ENCODE measurements around the gene ABCC1. TPM values are rescaled to one million over a fixed set of nuclear protein-coding genes. Genes with fewer than 3 reads are reported as not detected.

ABCC1 gene
- polyA plus RNA-seq, 1 donor from 2014 or later, result 3.0 TPM

GRCh38 chr16:16084874-16085273 lies 135.5 kb downstream of the ABCC1 start:
- Histone ChIP-seq H2AFZ (ENCODE audit: low read depth, low read length) (no peak overlapping the region), H3K27ac (ENCODE audit: low read length) (no peak overlapping the region), H4K20me1 (ENCODE audit: insufficient read depth) (no peaks in the 10 kb centered on the region), H3K27me3 (ENCODE audit: insufficient read depth, low read depth, low read length) (no peaks in the 10 kb centered on the region), H3K9ac (ENCODE audit: low read length) (no peak overlapping the region), H3K9me2 (ENCODE audit: insufficient read depth, low read length) (no peaks in the 10 kb centered on the region), H3K36me3 (ENCODE audit: insufficient read depth, low read length) (peaks cover 6% of the 10 kb centered on the region), H3K79me2 (replicated peaks; ENCODE audit: insufficient read depth, low read length) (no peaks in the 10 kb centered on the region), H3K9me3 (ENCODE audit: low read length) (peaks cover 3% of the 10 kb centered on the region), H3F3A (ENCODE audit: insufficient read depth, low read length, poor library complexity, severe bottlenecking) (no peaks in the 10 kb centered on the region), H3K4me2 (ENCODE audit: low read length) (no peak overlapping the region), H3K4me3 (ENCODE audit: low read length) (no peak overlapping the region)
- TF ChIP-seq RAD21 (conservative IDR thresholded peaks at IDR 0.05), result no peak

DNA sequence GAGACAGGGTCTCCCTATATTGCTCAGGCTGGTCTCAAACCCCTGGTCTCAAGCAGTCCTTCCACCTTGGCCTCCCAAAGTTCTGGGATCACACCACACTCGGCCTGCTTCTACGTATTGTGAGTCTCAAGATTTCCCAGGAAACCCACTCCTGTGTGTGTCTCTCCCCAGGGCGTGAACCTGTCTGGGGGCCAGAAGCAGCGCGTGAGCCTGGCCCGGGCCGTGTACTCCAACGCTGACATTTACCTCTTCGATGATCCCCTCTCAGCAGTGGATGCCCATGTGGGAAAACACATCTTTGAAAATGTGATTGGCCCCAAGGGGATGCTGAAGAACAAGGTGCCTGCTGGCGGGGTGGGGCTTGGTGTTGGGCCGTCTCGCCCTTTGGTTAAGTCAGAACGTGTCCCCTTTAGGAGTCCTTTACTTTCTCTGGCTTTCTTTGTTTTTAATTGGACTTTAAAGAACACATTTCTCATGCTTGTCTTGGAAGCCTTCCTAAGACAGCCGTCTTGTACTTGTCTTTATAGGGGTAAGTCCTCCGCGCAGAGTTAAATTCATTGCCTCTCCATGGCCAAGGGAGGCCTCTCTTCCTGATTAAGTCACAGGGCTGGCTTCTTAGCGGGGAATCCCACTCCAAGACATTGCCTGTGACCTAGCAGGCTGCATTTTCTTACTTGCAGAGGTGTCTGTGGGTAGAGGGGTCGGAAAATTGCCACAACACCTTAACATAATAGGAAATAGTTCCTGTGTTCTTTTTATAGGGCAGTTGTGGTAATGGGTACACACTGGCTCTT lies 137.4 kb downstream of the ABCC1 start:
- no peaks in the 10 kb centered on the region for H3K79me2 ChIP-seq (replicated peaks; ENCODE audit: insufficient read depth, low read length)
- no peak overlapping the region for H3K9ac ChIP-seq (ENCODE audit: low read length)
- H3K4me3 ChIP-seq (ENCODE audit: low read length), result no peak overlapping the region
- no peak for TF ChIP-seq POLR2AphosphoS5 (IDR thresholded peaks at IDR 0.05)
- no peak for TF ChIP-seq EP300 (conservative IDR thresholded peaks at IDR 0.05; ENCODE audit: poor library complexity, severe bottlenecking)
- TF ChIP-seq, protein P1, sequence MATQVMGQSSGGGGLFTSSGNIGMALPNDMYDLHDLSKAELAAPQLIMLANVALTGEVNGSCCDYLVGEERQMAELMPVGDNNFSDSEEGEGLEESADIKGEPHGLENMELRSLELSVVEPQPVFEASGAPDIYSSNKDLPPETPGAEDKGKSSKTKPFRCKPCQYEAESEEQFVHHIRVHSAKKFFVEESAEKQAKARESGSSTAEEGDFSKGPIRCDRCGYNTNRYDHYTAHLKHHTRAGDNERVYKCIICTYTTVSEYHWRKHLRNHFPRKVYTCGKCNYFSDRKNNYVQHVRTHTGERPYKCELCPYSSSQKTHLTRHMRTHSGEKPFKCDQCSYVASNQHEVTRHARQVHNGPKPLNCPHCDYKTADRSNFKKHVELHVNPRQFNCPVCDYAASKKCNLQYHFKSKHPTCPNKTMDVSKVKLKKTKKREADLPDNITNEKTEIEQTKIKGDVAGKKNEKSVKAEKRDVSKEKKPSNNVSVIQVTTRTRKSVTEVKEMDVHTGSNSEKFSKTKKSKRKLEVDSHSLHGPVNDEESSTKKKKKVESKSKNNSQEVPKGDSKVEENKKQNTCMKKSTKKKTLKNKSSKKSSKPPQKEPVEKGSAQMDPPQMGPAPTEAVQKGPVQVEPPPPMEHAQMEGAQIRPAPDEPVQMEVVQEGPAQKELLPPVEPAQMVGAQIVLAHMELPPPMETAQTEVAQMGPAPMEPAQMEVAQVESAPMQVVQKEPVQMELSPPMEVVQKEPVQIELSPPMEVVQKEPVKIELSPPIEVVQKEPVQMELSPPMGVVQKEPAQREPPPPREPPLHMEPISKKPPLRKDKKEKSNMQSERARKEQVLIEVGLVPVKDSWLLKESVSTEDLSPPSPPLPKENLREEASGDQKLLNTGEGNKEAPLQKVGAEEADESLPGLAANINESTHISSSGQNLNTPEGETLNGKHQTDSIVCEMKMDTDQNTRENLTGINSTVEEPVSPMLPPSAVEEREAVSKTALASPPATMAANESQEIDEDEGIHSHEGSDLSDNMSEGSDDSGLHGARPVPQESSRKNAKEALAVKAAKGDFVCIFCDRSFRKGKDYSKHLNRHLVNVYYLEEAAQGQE (IDR thresholded peaks at IDR 0.05; ENCODE audit: borderline replicate concordance), result no peak
- no peaks in the 10 kb centered on the region for H3K9me2 ChIP-seq (ENCODE audit: insufficient read depth, low read length)
- H3K36me3 ChIP-seq (ENCODE audit: insufficient read depth, low read length), result peaks cover 6% of the 10 kb centered on the region
- peaks cover 3% of the 10 kb centered on the region for H3K9me3 ChIP-seq (ENCODE audit: low read length)
- no peaks in the 10 kb centered on the region for H4K20me1 ChIP-seq (ENCODE audit: insufficient read depth)
- H2AFZ ChIP-seq (ENCODE audit: low read depth, low read length), result no peak overlapping the region
- no peaks in the 10 kb centered on the region for H3K27me3 ChIP-seq (ENCODE audit: insufficient read depth, low read depth, low read length)
- H3K4me2 ChIP-seq (ENCODE audit: low read length), result no peak overlapping the region
- no peak overlapping the region for H3K27ac ChIP-seq (ENCODE audit: low read length)
- no peaks in the 10 kb centered on the region for H3F3A ChIP-seq (ENCODE audit: insufficient read depth, low read length, poor library complexity, severe bottlenecking)

DNA sequence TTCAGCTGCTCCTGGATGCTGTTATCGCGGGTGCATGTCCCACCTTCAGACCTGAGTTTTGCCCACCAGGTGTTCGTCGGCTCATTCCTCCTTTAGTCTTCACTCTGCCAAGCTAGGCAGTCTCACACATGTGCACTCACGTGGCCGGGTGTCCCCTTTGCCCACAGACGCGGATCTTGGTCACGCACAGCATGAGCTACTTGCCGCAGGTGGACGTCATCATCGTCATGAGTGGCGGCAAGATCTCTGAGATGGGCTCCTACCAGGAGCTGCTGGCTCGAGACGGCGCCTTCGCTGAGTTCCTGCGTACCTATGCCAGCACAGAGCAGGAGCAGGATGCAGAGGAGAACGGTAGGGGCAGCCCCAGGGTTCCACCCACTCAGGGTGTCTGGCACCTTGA lies 140.8 kb downstream of the ABCC1 start:
- H3K79me2 ChIP-seq (replicated peaks; ENCODE audit: insufficient read depth, low read length), result no peaks in the 10 kb centered on the region
- H2AFZ ChIP-seq (ENCODE audit: low read depth, low read length), result no peak overlapping the region
- H3K4me3 ChIP-seq (ENCODE audit: low read length), result no peak overlapping the region
- H3K27me3 ChIP-seq (ENCODE audit: insufficient read depth, low read depth, low read length), result no peaks in the 10 kb centered on the region
- H3K36me3 ChIP-seq (ENCODE audit: insufficient read depth, low read length), result no peaks in the 10 kb centered on the region
- no peaks in the 10 kb centered on the region for H3K9me2 ChIP-seq (ENCODE audit: insufficient read depth, low read length)
- no peaks in the 10 kb centered on the region for H3K9me3 ChIP-seq (ENCODE audit: low read length)
- no peaks in the 10 kb centered on the region for H3F3A ChIP-seq (ENCODE audit: insufficient read depth, low read length, poor library complexity, severe bottlenecking)
- H3K4me2 ChIP-seq (ENCODE audit: low read length), result no peak overlapping the region
- no peak overlapping the region for H3K27ac ChIP-seq (ENCODE audit: low read length)
- no peaks in the 10 kb centered on the region for H4K20me1 ChIP-seq (ENCODE audit: insufficient read depth)
- no peak for TF ChIP-seq EP300 (conservative IDR thresholded peaks at IDR 0.05; ENCODE audit: poor library complexity, severe bottlenecking)
- no peak for TF ChIP-seq POLR2AphosphoS5 (IDR thresholded peaks at IDR 0.05)
- no peak for TF ChIP-seq EZH2 (IDR thresholded peaks at IDR 0.05; ENCODE audit: borderline replicate concordance, insufficient read depth, low read length, poor library complexity, severe bottlenecking)
- no peak for TF ChIP-seq TAF1 (IDR thresholded peaks at IDR 0.05; ENCODE audit: low read depth)
- TF ChIP-seq, protein P1 (IDR thresholded peaks at IDR 0.05; ENCODE audit: borderline replicate concordance), result no peak
- no peak for TF ChIP-seq MXI1 (conservative IDR thresholded peaks at IDR 0.05; ENCODE audit: poor library complexity, severe bottlenecking)
- no peak for TF ChIP-seq SMC3 (conservative IDR thresholded peaks at IDR 0.05; ENCODE audit: poor library complexity)
- no peak for TF ChIP-seq RAD21 (conservative IDR thresholded peaks at IDR 0.05)
- TF ChIP-seq, protein P2, sequence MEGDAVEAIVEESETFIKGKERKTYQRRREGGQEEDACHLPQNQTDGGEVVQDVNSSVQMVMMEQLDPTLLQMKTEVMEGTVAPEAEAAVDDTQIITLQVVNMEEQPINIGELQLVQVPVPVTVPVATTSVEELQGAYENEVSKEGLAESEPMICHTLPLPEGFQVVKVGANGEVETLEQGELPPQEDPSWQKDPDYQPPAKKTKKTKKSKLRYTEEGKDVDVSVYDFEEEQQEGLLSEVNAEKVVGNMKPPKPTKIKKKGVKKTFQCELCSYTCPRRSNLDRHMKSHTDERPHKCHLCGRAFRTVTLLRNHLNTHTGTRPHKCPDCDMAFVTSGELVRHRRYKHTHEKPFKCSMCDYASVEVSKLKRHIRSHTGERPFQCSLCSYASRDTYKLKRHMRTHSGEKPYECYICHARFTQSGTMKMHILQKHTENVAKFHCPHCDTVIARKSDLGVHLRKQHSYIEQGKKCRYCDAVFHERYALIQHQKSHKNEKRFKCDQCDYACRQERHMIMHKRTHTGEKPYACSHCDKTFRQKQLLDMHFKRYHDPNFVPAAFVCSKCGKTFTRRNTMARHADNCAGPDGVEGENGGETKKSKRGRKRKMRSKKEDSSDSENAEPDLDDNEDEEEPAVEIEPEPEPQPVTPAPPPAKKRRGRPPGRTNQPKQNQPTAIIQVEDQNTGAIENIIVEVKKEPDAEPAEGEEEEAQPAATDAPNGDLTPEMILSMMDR (IDR thresholded peaks at IDR 0.05; ENCODE audit: poor library complexity, severe bottlenecking), result no peak
- H3K9ac ChIP-seq (ENCODE audit: low read length), result no peak overlapping the region
